GM13977 (cell line): ENCODE results near the gene TAPBPL.

ENCODE experiments used
- DNase-seq: peaks from one replicate; pipeline ENCODE4 v3.0.0; 2012; ENCODE audit warnings: low spot score
- in situ Hi-C: fragments of 300-500 bp; cut with MboI; formaldehyde crosslinking; loops from one replicate; pipeline ENCODE4 v1.12.0; 2022; ENCODE audit warnings: low sequenced_read_pairs, low pct_unique_long_range_greater_than_20kb, mixed read lengths, inconsistent platforms; ENCODE audit not compliant: unreplicated experiment
- TF ChIP-seq, protein P1 (sequence below): IDR thresholded peaks from 2 replicates; pipeline ENCODE4 v1.5.1; 2012; ENCODE audit warnings: mild to moderate bottlenecking, control low read depth; ENCODE audit not compliant: insufficient read depth; ENCODE audit errors: extremely low read depth, missing control alignments

TAPBPL gene, protein sequence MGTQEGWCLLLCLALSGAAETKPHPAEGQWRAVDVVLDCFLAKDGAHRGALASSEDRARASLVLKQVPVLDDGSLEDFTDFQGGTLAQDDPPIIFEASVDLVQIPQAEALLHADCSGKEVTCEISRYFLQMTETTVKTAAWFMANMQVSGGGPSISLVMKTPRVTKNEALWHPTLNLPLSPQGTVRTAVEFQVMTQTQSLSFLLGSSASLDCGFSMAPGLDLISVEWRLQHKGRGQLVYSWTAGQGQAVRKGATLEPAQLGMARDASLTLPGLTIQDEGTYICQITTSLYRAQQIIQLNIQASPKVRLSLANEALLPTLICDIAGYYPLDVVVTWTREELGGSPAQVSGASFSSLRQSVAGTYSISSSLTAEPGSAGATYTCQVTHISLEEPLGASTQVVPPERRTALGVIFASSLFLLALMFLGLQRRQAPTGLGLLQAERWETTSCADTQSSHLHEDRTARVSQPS

DNA sequence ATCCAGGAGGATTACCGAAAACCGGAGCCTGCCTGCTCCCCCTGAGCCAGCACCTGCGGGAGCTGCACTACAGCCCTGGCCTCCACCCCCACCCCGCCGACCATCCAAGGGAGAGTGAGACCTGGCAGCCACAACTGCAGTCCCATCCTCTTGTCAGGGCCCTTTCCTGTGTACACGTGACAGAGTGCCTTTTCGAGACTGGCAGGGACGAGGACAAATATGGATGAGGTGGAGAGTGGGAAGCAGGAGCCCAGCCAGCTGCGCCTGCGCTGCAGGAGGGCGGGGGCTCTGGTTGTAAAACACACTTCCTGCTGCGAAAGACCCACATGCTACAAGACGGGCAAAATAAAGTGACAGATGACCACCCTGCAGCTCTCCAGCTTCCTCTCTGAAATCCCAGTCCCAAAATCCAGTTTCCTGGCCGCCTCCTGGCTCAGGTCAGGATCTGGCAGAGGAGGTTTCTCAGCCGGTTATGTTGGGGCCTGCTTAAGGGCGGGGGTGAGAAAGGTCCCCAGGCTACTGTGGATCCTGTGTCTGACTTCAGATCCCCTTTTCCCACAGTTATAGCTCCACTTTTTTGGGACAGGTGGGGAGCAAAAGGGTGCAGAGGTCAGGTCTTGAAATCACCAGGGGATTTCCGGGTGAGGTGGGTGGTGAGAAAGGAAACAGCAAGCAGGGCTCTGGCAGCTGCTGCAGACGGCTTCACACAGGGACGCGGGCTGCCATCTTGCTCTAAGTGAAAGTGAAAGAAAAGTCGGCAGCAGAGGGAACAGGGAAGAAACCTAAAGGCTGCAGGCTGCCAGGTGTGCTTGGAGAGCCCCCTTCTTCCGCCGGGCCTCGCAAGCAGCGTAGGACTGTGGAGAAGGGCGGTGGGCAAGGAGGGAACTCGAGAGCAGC is at the start of gene TAPBPL:
Gene TAPBPL, plus strand, starts transcription at position 695 of the 897 bp plus-strand sequence. CDS start 207 bp downstream, outside the sequence.
- peak; percentile 79 for DNase-seq
- in situ Hi-C loops: no loop called here
- TF ChIP-seq, protein P1, sequence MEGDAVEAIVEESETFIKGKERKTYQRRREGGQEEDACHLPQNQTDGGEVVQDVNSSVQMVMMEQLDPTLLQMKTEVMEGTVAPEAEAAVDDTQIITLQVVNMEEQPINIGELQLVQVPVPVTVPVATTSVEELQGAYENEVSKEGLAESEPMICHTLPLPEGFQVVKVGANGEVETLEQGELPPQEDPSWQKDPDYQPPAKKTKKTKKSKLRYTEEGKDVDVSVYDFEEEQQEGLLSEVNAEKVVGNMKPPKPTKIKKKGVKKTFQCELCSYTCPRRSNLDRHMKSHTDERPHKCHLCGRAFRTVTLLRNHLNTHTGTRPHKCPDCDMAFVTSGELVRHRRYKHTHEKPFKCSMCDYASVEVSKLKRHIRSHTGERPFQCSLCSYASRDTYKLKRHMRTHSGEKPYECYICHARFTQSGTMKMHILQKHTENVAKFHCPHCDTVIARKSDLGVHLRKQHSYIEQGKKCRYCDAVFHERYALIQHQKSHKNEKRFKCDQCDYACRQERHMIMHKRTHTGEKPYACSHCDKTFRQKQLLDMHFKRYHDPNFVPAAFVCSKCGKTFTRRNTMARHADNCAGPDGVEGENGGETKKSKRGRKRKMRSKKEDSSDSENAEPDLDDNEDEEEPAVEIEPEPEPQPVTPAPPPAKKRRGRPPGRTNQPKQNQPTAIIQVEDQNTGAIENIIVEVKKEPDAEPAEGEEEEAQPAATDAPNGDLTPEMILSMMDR: peak; percentile 9

DNA sequence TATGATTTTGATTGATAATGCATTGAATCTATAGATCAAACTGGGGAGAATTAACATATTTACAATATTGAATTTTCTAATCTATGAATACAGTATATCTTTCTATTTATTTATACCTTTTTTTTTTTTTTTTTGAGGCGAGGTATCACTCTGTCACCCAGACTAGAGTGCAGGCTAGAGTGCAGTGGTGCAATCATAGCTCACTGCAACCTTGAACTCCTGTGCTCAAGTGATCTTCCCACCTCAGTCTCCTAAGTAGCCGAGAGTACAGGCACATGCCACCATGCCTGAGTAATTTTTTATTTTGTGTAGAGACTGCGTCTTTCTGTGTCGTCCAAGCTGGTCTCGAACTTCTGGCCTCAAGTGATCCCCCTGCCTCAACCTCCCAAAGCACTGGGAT is 47.5 kb upstream of the TAPBPL start:
- TF ChIP-seq, protein P1: no peak
- no peak for DNase-seq
- in situ Hi-C loops: no loop called here

DNA sequence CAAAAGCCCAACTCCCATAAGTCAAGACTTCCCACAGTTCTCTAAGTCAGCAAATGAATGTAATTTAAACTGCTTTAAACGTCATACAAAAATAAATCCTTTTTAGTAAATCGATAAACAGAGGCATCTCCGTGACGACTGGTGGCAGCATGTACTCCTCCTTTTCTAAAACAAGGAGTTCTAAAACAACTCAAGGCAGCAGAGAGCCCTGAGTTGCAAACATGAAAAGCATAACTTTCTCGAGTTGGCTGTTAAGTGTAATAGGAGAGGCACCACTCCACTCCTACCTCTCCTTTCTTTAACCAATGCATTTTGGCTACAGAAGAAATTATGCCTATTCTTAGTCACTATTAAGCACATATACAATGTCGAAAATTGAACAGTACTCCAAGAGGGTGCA is 45.9 kb upstream of the TAPBPL start:
- DNase-seq: no peak
- TF ChIP-seq, protein P1: no peak
- in situ Hi-C loops: no loop called here

DNA sequence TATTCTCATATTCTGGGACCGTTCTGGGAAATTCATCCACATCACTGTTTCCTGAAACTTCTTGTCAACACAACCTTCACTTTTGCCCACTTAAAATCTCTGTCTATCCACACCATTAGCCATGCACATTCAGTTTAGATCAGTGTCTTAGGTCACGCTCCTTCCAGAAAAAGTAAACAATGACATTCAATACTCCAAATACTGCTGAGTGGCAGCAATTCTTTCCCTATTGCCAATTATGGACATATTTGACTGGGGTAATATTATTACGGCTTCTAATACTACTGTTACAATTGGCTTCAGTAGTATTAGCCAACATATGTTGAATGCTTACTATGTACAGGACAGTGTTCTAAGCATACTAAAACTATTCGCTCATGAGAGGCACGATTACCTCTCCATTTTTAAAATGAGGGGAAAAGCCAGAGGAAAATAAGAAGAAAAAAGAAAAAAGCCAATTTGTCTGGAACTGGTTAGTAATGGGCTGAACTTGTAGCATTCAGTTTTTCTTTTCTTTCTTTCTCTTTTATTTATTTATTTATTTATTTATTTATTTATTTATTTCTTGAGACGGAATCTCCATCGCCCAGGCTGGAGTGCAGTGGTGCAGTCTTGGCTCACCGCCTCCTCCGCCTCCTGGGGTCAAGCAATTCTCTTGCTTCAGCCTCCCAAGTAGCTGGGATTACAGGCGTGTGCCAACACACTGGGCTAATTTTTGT is 44.4 kb upstream of the TAPBPL start:
- TF ChIP-seq, protein P1: no peak
- in situ Hi-C loops: no loop called here
- DNase-seq: no peak

DNA sequence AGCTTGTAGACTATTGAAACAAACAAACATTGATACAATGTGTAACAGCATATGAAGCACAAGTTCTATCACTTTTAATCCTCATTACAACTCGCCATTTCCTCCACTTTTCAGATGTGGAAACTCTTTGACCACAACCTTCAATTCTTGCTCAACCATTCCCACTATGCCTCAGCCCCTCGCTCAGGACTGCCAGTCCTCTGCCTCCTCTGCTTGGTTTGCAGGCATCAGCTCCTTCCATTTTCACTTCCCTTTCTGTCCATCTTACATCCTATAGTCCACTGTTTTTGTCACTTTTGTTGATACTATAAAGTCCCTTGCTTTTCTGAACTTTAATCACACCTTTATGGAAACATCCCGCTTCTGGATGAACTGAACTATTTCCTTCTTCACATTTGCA is 35.2 kb upstream of the TAPBPL start:
- no peak for DNase-seq
- TF ChIP-seq, protein P1: no peak
- in situ Hi-C loops: no loop called here

DNA sequence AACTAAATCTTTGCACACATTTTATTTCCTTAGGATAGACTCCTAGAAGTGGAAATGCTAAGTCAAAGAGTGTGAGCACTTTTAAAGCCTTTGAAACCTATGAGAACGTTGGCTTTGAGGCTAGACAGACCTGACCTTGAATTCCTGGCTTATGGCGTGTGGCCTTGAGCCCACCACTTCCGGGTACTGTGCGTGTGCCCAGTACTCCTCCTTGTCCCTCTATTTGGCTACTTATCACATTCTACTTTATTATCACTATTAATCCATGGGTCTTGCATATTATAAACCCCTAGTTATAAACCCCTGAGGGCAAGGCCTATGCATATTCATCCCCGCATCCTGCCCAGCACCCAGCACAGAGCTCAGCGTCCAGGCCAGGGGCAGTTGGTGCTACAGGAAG is 33.0 kb upstream of the TAPBPL start:
- in situ Hi-C loops: no loop called here
- no peak for DNase-seq
- TF ChIP-seq, protein P1: no peak
